Cardiac muscle cell (in vitro differentiated cells and primary cell): ENCODE results near the gene OR7C1. TPM values are rescaled to one million over a fixed set of nuclear protein-coding genes. Genes with fewer than 3 reads are reported as not detected.
"Not testable (repeated sequence)": the region's sequence is repeated elsewhere in the genome, so short reads cannot be mapped to it uniquely, and the experiment has no call there.

ENCODE experiments used
- DNase-seq, 2 donors: peaks; one replicate each; pipeline versions ENCODE4 v3.0.0 to v3.0.0-alpha.2; 2010 to 2017; ENCODE audit warnings: low read depth in 1 of 2, low spot score in 1 of 2
- H3K27ac ChIP-seq: fragments of 200-600 bp; sonication (generic); 2 replicates; pipeline ENCODE4 v1.5.1; 2016
- H3K27me3 ChIP-seq: fragments of 200-600 bp; sonication (generic); 2 replicates; pipeline ENCODE4 v1.6.0; 2016; ENCODE audit warnings: control low read depth
- H3K36me3 ChIP-seq: fragments of 200-600 bp; sonication (generic); 2 replicates; pipeline ENCODE4 v1.5.1; 2016; ENCODE audit warnings: control low read depth
- H3K4me1 ChIP-seq: fragments of 200-600 bp; sonication (generic); 2 replicates; pipeline ENCODE4 v1.8.1; 2017; ENCODE audit warnings: low read depth, mild to moderate bottlenecking, mixed run types
- H3K4me3 ChIP-seq: fragments of 200-600 bp; sonication (generic); 2 replicates; pipeline ENCODE4 v1.5.1; 2016; ENCODE audit warnings: mild to moderate bottlenecking
- H3K9me3 ChIP-seq: fragments of 200-600 bp; sonication (generic); 2 replicates; pipeline ENCODE4 v1.5.1; 2017; ENCODE audit warnings: low read depth, mild to moderate bottlenecking, control low read depth
- CTCF ChIP-seq: IDR thresholded peaks from 2 replicates; pipeline ENCODE4 v1.5.1; 2012; ENCODE audit warnings: low read depth, mild to moderate bottlenecking, low read length
- polyA plus RNA-seq: library from polyadenylated mRNA; unstranded; fragments of >200 nt; fragmentation: Nextera tagmentation; extraction: Ambion mirVana; gene quantifications from 2 replicates; pipeline ENCODE4 v1.2.1, GENCODE V29; 2016
- total RNA-seq: library from RNA; depleted of rRNA; stranded (reverse); fragments of >200 nt; gene quantifications from 2 replicates; pipeline ENCODE4 v1.2.3, GENCODE V29; 2016

The OR7C1 gene
- total and polyA plus RNA-seq, 2 experiments from 2014 or later: not detected

- no peak for TF ChIP-seq CTCF
- no peaks in the 10 kb centered on the region for H3K36me3 ChIP-seq
- H3K4me3 ChIP-seq: no peak overlapping the region
Measured at GRCh38 chr19:14774373-14774772, 60.6 kb downstream of the OR7C1 start.

GRCh38 chr19:14773722-14774121 is 61.3 kb downstream of the OR7C1 start:
- H3K27me3 ChIP-seq: peaks cover 23% of the 10 kb centered on the region
- not testable (repeated sequence) for H3K36me3 ChIP-seq, H3K4me1 ChIP-seq, H3K9me3 ChIP-seq, DNase-seq, H3K4me3 ChIP-seq, H3K27ac ChIP-seq

More at GRCh38 chr19:14774373-14774772, 60.6 kb downstream of the OR7C1 start:
- H3K27ac ChIP-seq: no peak overlapping the region
- peaks cover 23% of the 10 kb centered on the region for H3K27me3 ChIP-seq
- DNase-seq: no peak
- no peaks in the 10 kb centered on the region for H3K4me1 ChIP-seq
- no peaks in the 10 kb centered on the region for H3K9me3 ChIP-seq

GRCh38 chr19:14772995-14773394 is 62.0 kb downstream of the OR7C1 start:
- no peaks in the 10 kb centered on the region for H3K9me3 ChIP-seq
- H3K4me1 ChIP-seq: no peaks in the 10 kb centered on the region
- H3K36me3 ChIP-seq: no peaks in the 10 kb centered on the region
- H3K27ac ChIP-seq: no peak overlapping the region
- TF ChIP-seq CTCF: no peak
- no peak for DNase-seq
- H3K4me3 ChIP-seq: no peak overlapping the region
- H3K27me3 ChIP-seq: peaks cover 23% of the 10 kb centered on the region

GRCh38 chr19:14772467-14772866 is 62.5 kb downstream of the OR7C1 start:
- no peak for TF ChIP-seq CTCF
- no peak for DNase-seq
- Histone ChIP-seq H3K4me1 (no peaks in the 10 kb centered on the region), H3K4me3 (no peak overlapping the region), H3K27me3 (peaks cover 23% of the 10 kb centered on the region), H3K36me3 (no peaks in the 10 kb centered on the region), H3K27ac (no peak overlapping the region), H3K9me3 (no peaks in the 10 kb centered on the region)

- no peak for TF ChIP-seq CTCF
- Histone ChIP-seq H3K27me3 (peaks cover 13% of the 10 kb centered on the region), H3K9me3 (no peaks in the 10 kb centered on the region), H3K36me3 (no peaks in the 10 kb centered on the region), H3K27ac (no peak overlapping the region), H3K4me3 (no peak overlapping the region), H3K4me1 (no peaks in the 10 kb centered on the region)
- no peak for DNase-seq
Measured at GRCh38 chr19:14770944-14771839, 63.8 kb downstream of the OR7C1 start.

GRCh38 chr19:14770136-14770535 is 64.8 kb downstream of the OR7C1 start:
- Histone ChIP-seq H3K36me3 (no peaks in the 10 kb centered on the region), H3K9me3 (no peaks in the 10 kb centered on the region), H3K27me3 (peaks cover 3% of the 10 kb centered on the region), H3K4me1 (no peaks in the 10 kb centered on the region), H3K4me3 (no peak overlapping the region), H3K27ac (no peak overlapping the region)
- DNase-seq: no peak
- TF ChIP-seq CTCF: no peak
